Naive thymus-derived CD4-positive, alpha-beta T cell (primary cell): ENCODE results near the gene PSD4. TPM values are rescaled to one million over a fixed set of nuclear protein-coding genes. Genes with fewer than 3 reads are reported as not detected.

Experiments
- ATAC-seq: fragments of 150-1000 bp; cut with Tn5 transposase; 2 replicates; pipeline ENCODE4 v1.10.0; 2021; ENCODE audit warnings: mild to moderate bottlenecking, moderate library complexity
- CTCF ChIA-PET: fragments of 350-600 bp; sonication (Branson Sonifier 250); formaldehyde crosslinking; loops from one replicate; lab custom pipeline; 2021; ENCODE audit warnings: antibody characterized with exemption; lab: Charles Lee
- POLR2A ChIA-PET: fragments of 350-600 bp; sonication (Branson Sonifier 250); formaldehyde crosslinking; loops from one replicate; lab custom pipeline; 2021; ENCODE audit warnings: antibody characterized with exemption, inconsistent platforms; lab: Charles Lee
- DNase-seq, 9 donors: peaks; one replicate each; pipeline versions ENCODE4 v3.0.0 to v3.0.0-alpha.2; 2020 to 2022; ENCODE audit warnings: mixed read lengths in 1 of 9
- H3K27ac ChIP-seq: one replicate; pipeline ENCODE4 v1.7.0; 2013; ENCODE audit warnings: mild to moderate bottlenecking, low read depth, low read length, moderate library complexity
- H3K27me3 ChIP-seq, 2 donors: one replicate each; pipeline ENCODE4 v1.7.0; 2013; ENCODE audit warnings: low read length in 2 of 2, mild to moderate bottlenecking in 2 of 2, moderate library complexity in 2 of 2; ENCODE audit not compliant: control insufficient read depth in 2 of 2, insufficient read depth in 2 of 2
- H3K36me3 ChIP-seq, 3 experiments: 1 replicate in 2 of 3; 2 replicates in 1 of 3; pipeline ENCODE4 v1.7.0; 2013; ENCODE audit warnings: low read length in 3 of 3, mild to moderate bottlenecking in 3 of 3, moderate library complexity in 1 of 3; ENCODE audit not compliant: insufficient read depth in 3 of 3, control insufficient read depth in 2 of 3
- H3K4me1 ChIP-seq, 2 donors: one replicate each; pipeline ENCODE4 v1.7.0; 2013; ENCODE audit warnings: low read length in 2 of 2, mild to moderate bottlenecking in 2 of 2, moderate library complexity in 1 of 2; ENCODE audit not compliant: control insufficient read depth in 2 of 2, insufficient read depth in 2 of 2
- H3K4me3 ChIP-seq: 2 replicates; pipeline ENCODE4 v1.7.0; 2013; ENCODE audit warnings: mild to moderate bottlenecking, low read length
- H3K9me3 ChIP-seq, 3 experiments: 1 replicate in 2 of 3; 2 replicates in 1 of 3; pipeline ENCODE4 v1.7.0; 2013; ENCODE audit warnings: low read length in 3 of 3; ENCODE audit not compliant: control insufficient read depth in 2 of 3
- H3K27ac Mint-ChIP-seq, 9 donors: one replicate each; pipeline ENCODE4 v1.8.0; 2020 to 2022; ENCODE audit warnings: mixed read lengths in 9 of 9, mild to moderate bottlenecking in 8 of 9, moderate library complexity in 5 of 9, inconsistent platforms in 2 of 9
- H3K27me3 Mint-ChIP-seq, 5 donors: one replicate each; pipeline ENCODE4 v1.8.0; 2021 to 2022; ENCODE audit warnings: mixed read lengths in 5 of 5, mild to moderate bottlenecking in 1 of 5
- H3K36me3 Mint-ChIP-seq, 5 donors: one replicate each; pipeline ENCODE4 v1.8.0; 2020 to 2022; ENCODE audit warnings: mixed read lengths in 5 of 5, mild to moderate bottlenecking in 3 of 5, inconsistent platforms in 1 of 5
- H3K4me1 Mint-ChIP-seq, 7 donors: one replicate each; pipeline ENCODE4 v1.8.0; 2020 to 2022; ENCODE audit warnings: mixed read lengths in 7 of 7, mild to moderate bottlenecking in 3 of 7, inconsistent platforms in 1 of 7
- H3K4me3 Mint-ChIP-seq, 10 donors: one replicate each; pipeline ENCODE4 v1.8.0; 2020 to 2022; ENCODE audit warnings: mild to moderate bottlenecking in 10 of 10, mixed read lengths in 10 of 10, moderate library complexity in 6 of 10, inconsistent platforms in 2 of 10
- H3K9me3 Mint-ChIP-seq, 11 donors: one replicate each; pipeline ENCODE4 v1.8.0; 2020 to 2022; ENCODE audit warnings: mixed read lengths in 11 of 11, mild to moderate bottlenecking in 4 of 11, inconsistent platforms in 1 of 11, moderate library complexity in 1 of 11
- intact Hi-C, 2 donors: fragments of 100-400 bp; cut with micrococcal nuclease; formaldehyde crosslinking; loops; one replicate each; pipeline ENCODE4 v1.15.1; 2023
- polyA plus RNA-seq, 2 donors: library from polyadenylated mRNA; unstranded; fragments of 300-500 nt; fragmentation: Illumina TruSeq; gene quantifications; one replicate each; pipeline ENCODE4 v1.2.3, GENCODE V29; 2021
- total RNA-seq, 6 experiments: library from RNA in 5 of 6; stranded (reverse) in 5 of 6; gene quantifications; 1 replicate in 5 of 6; 2 replicates in 1 of 6; pipeline ENCODE4 v1.2.3 and lab custom pipeline; 2021 to 2026

Gene PSD4
- total and polyA plus RNA-seq, 7 experiments from 2014 or later: 28.0 to 399 (median 112) TPM

- H3K36me3 Mint-ChIP-seq: peaks cover 17 to 46% (median 26%) of the 10 kb centered on the region in 5 donors
- peak overlapping the region; percentile 8 for H3K27ac ChIP-seq
- no peaks in the 10 kb centered on the region for H3K27me3 Mint-ChIP-seq
- H3K27me3 ChIP-seq: no peaks in the 10 kb centered on the region
- H3K4me1 Mint-ChIP-seq: peaks cover 16 to 78% (median 35%) of the 10 kb centered on the region in 7 donors
- ATAC-seq: no peak
- peaks cover 30 to 75% (median 33%) of the 10 kb centered on the region in 3 experiments for H3K36me3 ChIP-seq
- ChIA-PET POLR2A (interaction anchor here (0.9 to 1.2 kb wide), 2 partner anchors 18 to 37 kb away, joined by 3 to 4 read pairs; no protein-coding TSS in a partner anchor), CTCF (interaction anchor here (0.8 to 17.9 kb wide), 6 partner anchors 9 to 207 kb away, joined by 3 to 356 read pairs (median 4); no protein-coding TSS in a partner anchor)
- no peaks in the 10 kb centered on the region for H3K9me3 ChIP-seq
- H3K9me3 Mint-ChIP-seq: no peaks in the 10 kb centered on the region
- intact Hi-C loops: no loop called here
- no peak overlapping the region for H3K4me3 ChIP-seq
- peaks cover 0 to 8% of the 10 kb centered on the region in 2 donors for H3K4me1 ChIP-seq
- DNase-seq: no peak
- peak overlapping the region; percentile 26 to 86 (median 51) for H3K27ac Mint-ChIP-seq
- H3K4me3 Mint-ChIP-seq: no peak overlapping the region
Observed at GRCh38 chr2:113192459-113193100, 18.8 kb downstream of the PSD4 start.

DNA sequence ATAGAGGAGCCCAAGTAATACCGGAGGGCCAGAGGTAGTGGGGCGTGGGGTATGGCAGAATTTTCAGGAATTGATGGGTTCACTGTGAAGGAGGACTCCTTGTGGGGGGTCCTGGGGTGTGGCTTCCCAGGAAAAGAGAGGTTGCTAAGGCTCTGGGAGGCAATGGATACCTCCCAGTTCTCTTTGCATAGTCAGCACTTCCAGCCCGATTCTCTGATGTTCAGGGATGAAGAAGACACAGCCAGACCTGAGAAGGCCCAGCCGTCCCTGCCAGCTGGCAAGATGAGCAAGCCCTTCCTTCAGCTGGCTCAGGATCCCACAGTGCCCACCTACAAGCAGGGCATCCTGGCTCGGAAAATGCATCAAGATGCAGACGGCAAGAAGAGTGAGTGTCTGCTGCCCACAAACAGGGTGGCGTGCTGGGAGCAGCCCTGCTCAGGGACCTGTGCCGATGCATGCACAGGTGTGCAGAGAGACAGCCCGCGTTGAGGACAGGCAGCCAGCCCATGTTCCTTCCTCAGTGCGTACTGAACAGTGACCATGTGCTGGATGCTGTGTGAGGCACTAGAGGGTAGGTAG lies 22.2 kb downstream of the PSD4 start:
- DNase-seq (no peak), ATAC-seq (no peak)
- intact Hi-C loops: loop anchor here (5.0 kb wide), 1 partner anchor 39 kb away; no protein-coding TSS in a partner anchor
- no peak overlapping the region for H3K4me3 ChIP-seq
- Mint-ChIP-seq H3K9me3 (no peaks in the 10 kb centered on the region), H3K27ac (peak overlapping the region in 8 of 9 donors; percentile 21 to 85 (median 68)), H3K4me1 (peaks cover 0 to 69% (median 5%) of the 10 kb centered on the region in 7 donors), H3K27me3 (no peaks in the 10 kb centered on the region), H3K36me3 (peaks cover 10 to 53% (median 19%) of the 10 kb centered on the region in 5 donors), H3K4me3 (peak overlapping the region in 2 of 10 donors; percentile 5 to 28)
- peaks cover 40 to 95% (median 49%) of the 10 kb centered on the region in 3 experiments for H3K36me3 ChIP-seq
- ChIA-PET POLR2A (interaction anchor here (0.6 to 1.4 kb wide), 5 partner anchors 9 to 61 kb away, joined by 3 to 4 read pairs (median 3); no protein-coding TSS in a partner anchor), CTCF (interaction anchor here (3.8 to 17.9 kb wide), 2 partner anchors 15 to 56 kb away, joined by 41 to 356 read pairs; no protein-coding TSS in a partner anchor)
- peak overlapping the region; percentile 51 for H3K27ac ChIP-seq
- H3K4me1 ChIP-seq: peaks cover 0 to 7% of the 10 kb centered on the region in 2 donors
- no peaks in the 10 kb centered on the region for H3K9me3 ChIP-seq
- no peaks in the 10 kb centered on the region for H3K27me3 ChIP-seq

- POLR2A ChIA-PET: interaction anchor here (0.7 to 3.5 kb wide), 6 partner anchors 9 to 62 kb away, joined by 3 to 32 read pairs (median 4); partner anchors contain the start of gene PSD4
- peak overlapping the region; percentile 51 for H3K27ac ChIP-seq
- ATAC-seq: no peak
- H3K9me3 ChIP-seq: no peaks in the 10 kb centered on the region
- H3K4me3 ChIP-seq: no peak overlapping the region
- peaks cover 0 to 64% (median 5%) of the 10 kb centered on the region in 7 donors for H3K4me1 Mint-ChIP-seq
- peaks cover 10 to 53% (median 19%) of the 10 kb centered on the region in 5 donors for H3K36me3 Mint-ChIP-seq
- DNase-seq: no peak
- CTCF ChIA-PET: interaction anchor here (1.0 to 17.9 kb wide), 3 partner anchors 9 to 56 kb away, joined by 3 to 356 read pairs (median 41); no protein-coding TSS in a partner anchor
- peaks cover 40 to 97% (median 52%) of the 10 kb centered on the region in 3 experiments for H3K36me3 ChIP-seq
- H3K4me1 ChIP-seq: peaks cover 0 to 7% of the 10 kb centered on the region in 2 donors
- no peaks in the 10 kb centered on the region for H3K27me3 Mint-ChIP-seq
- peak overlapping the region; percentile 40 to 85 (median 71) for H3K27ac Mint-ChIP-seq
- intact Hi-C loops: loop anchor here (5.0 kb wide), 1 partner anchor 40 kb away; no protein-coding TSS in a partner anchor
- H3K27me3 ChIP-seq: no peaks in the 10 kb centered on the region
- peak overlapping the region in 1 of 10 donors; percentile 28 for H3K4me3 Mint-ChIP-seq
- H3K9me3 Mint-ChIP-seq: no peaks in the 10 kb centered on the region
Observed at GRCh38 chr2:113196839-113197238, 23.1 kb downstream of the PSD4 start.

GRCh38 chr2:113197347-113198047 lies 23.7 kb downstream of the PSD4 start:
- peaks cover 10 to 53% (median 19%) of the 10 kb centered on the region in 5 donors for H3K36me3 Mint-ChIP-seq
- ATAC-seq (no peak), DNase-seq (no peak)
- peaks cover 0 to 61% (median 5%) of the 10 kb centered on the region in 7 donors for H3K4me1 Mint-ChIP-seq
- H3K9me3 Mint-ChIP-seq: no peaks in the 10 kb centered on the region
- H3K9me3 ChIP-seq: no peaks in the 10 kb centered on the region
- H3K36me3 ChIP-seq: peaks cover 35 to 98% (median 50%) of the 10 kb centered on the region in 3 experiments
- peak overlapping the region; percentile 40 to 85 (median 71) for H3K27ac Mint-ChIP-seq
- H3K27ac ChIP-seq: no peak overlapping the region
- H3K27me3 ChIP-seq: no peaks in the 10 kb centered on the region
- H3K27me3 Mint-ChIP-seq: no peaks in the 10 kb centered on the region
- no peak overlapping the region for H3K4me3 ChIP-seq
- H3K4me1 ChIP-seq: peaks cover 0 to 7% of the 10 kb centered on the region in 2 donors
- intact Hi-C loops: loop anchor here (2.0 to 5.0 kb wide), 3 partner anchors 40 to 213 kb away; no protein-coding TSS in a partner anchor
- H3K4me3 Mint-ChIP-seq: peak overlapping the region in 1 of 10 donors; percentile 4
- CTCF ChIA-PET: interaction anchor here (1.0 to 17.9 kb wide), 4 partner anchors 9 to 57 kb away, joined by 3 to 356 read pairs (median 36); partner anchors contain the start of gene PSD4
- POLR2A ChIA-PET: interaction anchor here (0.7 to 3.5 kb wide), 7 partner anchors 10 to 62 kb away, joined by 3 to 32 read pairs (median 4); partner anchors contain the start of gene PSD4

GRCh38 chr2:113198048-113198789 lies 24.4 kb downstream of the PSD4 start:
- intact Hi-C loops: loop anchor here (2.0 to 5.0 kb wide), 3 partner anchors 41 to 213 kb away; no protein-coding TSS in a partner anchor
- Histone ChIP-seq H3K36me3 (peaks cover 33 to 98% (median 44%) of the 10 kb centered on the region in 3 experiments), H3K4me1 (peaks cover 0 to 7% of the 10 kb centered on the region in 2 donors), H3K27me3 (no peaks in the 10 kb centered on the region), H3K4me3 (no peak overlapping the region), H3K27ac (peak overlapping the region; percentile 44), H3K9me3 (no peaks in the 10 kb centered on the region)
- no peaks in the 10 kb centered on the region for H3K27me3 Mint-ChIP-seq
- no peak overlapping the region for H3K4me3 Mint-ChIP-seq
- no peak for ATAC-seq
- POLR2A ChIA-PET: interaction anchor here (1.0 to 3.5 kb wide), 7 partner anchors 19 to 60 kb away, joined by 3 to 32 read pairs (median 6); partner anchors contain the start of gene PSD4
- no peaks in the 10 kb centered on the region for H3K9me3 Mint-ChIP-seq
- H3K27ac Mint-ChIP-seq: peak overlapping the region in 7 of 9 donors; percentile 17 to 85 (median 52)
- H3K4me1 Mint-ChIP-seq: peaks cover 0 to 58% (median 5%) of the 10 kb centered on the region in 7 donors
- DNase-seq: no peak
- CTCF ChIA-PET: interaction anchor here (0.6 to 17.9 kb wide), 18 partner anchors 10 to 212 kb away, joined by 3 to 356 read pairs (median 4); partner anchors contain the start of gene PSD4
- peaks cover 10 to 55% (median 19%) of the 10 kb centered on the region in 5 donors for H3K36me3 Mint-ChIP-seq
